ENCODE measurements around the gene CCL1. TPM values are rescaled to one million over a fixed set of nuclear protein-coding genes. Genes with fewer than 3 reads are reported as not detected.

CCL1 gene
- total RNA-seq, 1 experiment from 2014 or later = not detected

DNA sequence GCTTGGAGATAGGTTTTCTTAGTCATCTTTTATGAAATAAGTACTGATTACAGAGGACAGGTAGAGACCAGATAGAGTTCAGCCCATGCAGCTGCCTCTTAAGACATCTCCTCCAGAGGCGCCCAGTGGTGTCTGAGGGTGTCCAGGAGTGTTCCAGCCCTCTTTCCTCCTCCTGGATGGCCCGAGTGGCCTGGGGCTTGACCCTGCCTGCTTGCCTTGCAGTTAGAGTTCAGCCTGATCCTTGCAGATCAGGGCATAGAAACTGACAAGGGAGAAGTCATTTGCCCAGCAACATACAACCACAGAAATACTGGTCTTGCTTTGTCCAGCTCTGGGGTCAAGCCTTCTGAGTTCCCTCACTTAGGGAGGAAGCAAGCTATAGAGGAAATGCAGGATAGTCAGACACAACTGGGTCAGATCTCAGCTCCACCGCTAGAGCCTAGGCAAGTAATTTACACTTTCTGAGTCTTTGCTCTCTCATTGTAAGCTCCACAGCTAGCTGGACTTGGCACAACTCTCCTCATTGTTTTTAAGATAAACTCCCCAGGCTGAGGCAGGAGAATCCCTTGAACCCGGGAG is 3.6 kb upstream of the CCL1 start:
- ChIA-PET POLR2A (no interaction called here), CTCF (interaction anchor here (0.6 to 1.4 kb wide), 3 partner anchors 131 to 575 kb away, joined by 3 to 7 read pairs (median 3); no protein-coding TSS in a partner anchor)
- peaks cover 19% of the 10 kb centered on the region for H3K27me3 Mint-ChIP-seq (ENCODE audit: insufficient read depth, unreplicated experiment)
- BruUV-seq (replicated peaks) = no TSS peak
- no peaks in the 10 kb centered on the region for H3K4me1 Mint-ChIP-seq (ENCODE audit: insufficient read depth, unreplicated experiment)
- no peak overlapping the region for H3K27ac Mint-ChIP-seq (ENCODE audit: low read depth, unreplicated experiment)
- peaks cover 5% of the 10 kb centered on the region for H3K36me3 Mint-ChIP-seq (ENCODE audit: insufficient read depth, unreplicated experiment)
- no peak for DNase-seq (ENCODE audit: unreplicated experiment)
- no peak overlapping the region for H3K4me3 Mint-ChIP-seq (ENCODE audit: unreplicated experiment)
- intact Hi-C loops (cut with micrococcal nuclease) = no loop called here
- TF ChIP-seq, protein P1, sequence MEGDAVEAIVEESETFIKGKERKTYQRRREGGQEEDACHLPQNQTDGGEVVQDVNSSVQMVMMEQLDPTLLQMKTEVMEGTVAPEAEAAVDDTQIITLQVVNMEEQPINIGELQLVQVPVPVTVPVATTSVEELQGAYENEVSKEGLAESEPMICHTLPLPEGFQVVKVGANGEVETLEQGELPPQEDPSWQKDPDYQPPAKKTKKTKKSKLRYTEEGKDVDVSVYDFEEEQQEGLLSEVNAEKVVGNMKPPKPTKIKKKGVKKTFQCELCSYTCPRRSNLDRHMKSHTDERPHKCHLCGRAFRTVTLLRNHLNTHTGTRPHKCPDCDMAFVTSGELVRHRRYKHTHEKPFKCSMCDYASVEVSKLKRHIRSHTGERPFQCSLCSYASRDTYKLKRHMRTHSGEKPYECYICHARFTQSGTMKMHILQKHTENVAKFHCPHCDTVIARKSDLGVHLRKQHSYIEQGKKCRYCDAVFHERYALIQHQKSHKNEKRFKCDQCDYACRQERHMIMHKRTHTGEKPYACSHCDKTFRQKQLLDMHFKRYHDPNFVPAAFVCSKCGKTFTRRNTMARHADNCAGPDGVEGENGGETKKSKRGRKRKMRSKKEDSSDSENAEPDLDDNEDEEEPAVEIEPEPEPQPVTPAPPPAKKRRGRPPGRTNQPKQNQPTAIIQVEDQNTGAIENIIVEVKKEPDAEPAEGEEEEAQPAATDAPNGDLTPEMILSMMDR (IDR thresholded peaks at IDR 0.05; ENCODE audit: unreplicated experiment) = no peak
- H3K9me3 Mint-ChIP-seq (ENCODE audit: unreplicated experiment) = no peaks in the 10 kb centered on the region

DNA sequence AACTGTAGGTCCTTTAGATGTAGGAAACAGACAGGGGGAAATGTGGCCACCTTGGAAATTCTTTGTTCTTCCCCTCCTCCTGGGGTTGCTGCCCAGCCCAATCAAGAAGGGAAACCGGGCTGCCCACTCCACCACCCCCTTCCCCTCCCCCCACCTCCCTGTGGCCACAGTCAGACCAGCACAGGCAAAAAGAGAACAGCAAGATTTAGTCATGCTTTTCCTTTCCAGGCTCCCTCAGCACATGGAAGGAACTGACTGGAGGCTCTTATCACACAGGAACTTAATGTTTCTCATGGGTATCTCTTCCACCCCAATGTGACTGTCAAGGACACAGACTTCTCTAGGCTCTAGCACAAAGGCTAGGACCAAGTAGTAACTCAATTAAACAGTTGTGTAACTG is 3.0 kb upstream of the CCL1 start:
- TF ChIP-seq, protein P1 (IDR thresholded peaks at IDR 0.05; ENCODE audit: unreplicated experiment) = no peak
- intact Hi-C loops (cut with micrococcal nuclease) = no loop called here
- no TSS peak for BruUV-seq (replicated peaks)
- Mint-ChIP-seq H3K4me3 (ENCODE audit: unreplicated experiment) (no peak overlapping the region), H3K4me1 (ENCODE audit: insufficient read depth, unreplicated experiment) (no peaks in the 10 kb centered on the region), H3K9me3 (ENCODE audit: unreplicated experiment) (no peaks in the 10 kb centered on the region), H3K27ac (ENCODE audit: low read depth, unreplicated experiment) (no peak overlapping the region), H3K27me3 (ENCODE audit: insufficient read depth, unreplicated experiment) (peaks cover 19% of the 10 kb centered on the region), H3K36me3 (ENCODE audit: insufficient read depth, unreplicated experiment) (peaks cover 5% of the 10 kb centered on the region)
- CTCF ChIA-PET = no interaction called here
- no peak for DNase-seq (ENCODE audit: unreplicated experiment)
- POLR2A ChIA-PET = no interaction called here

DNA sequence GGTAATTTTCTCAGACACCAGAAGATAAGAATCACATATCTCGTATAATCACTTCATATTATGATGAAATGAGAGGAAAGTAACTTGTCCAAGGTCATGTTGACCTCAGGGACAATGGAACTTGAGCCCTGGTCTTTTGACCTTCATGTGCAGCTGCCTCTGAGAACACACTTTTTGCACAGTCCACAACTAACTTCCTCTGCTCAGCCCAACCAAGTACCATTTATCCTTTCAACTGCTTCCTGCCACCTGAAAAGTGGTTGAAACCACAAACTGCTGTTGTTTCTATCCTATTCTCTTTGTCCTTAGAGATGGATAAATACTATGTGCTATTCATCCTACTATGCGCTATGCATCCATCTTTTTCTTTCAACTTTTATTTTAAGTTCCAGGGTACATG is 2.3 kb upstream of the CCL1 start:
- intact Hi-C loops (cut with micrococcal nuclease) = no loop called here
- TF ChIP-seq, protein P1 (IDR thresholded peaks at IDR 0.05; ENCODE audit: unreplicated experiment) = no peak
- Mint-ChIP-seq H3K9me3 (ENCODE audit: unreplicated experiment) (no peaks in the 10 kb centered on the region), H3K4me1 (ENCODE audit: insufficient read depth, unreplicated experiment) (no peaks in the 10 kb centered on the region), H3K27me3 (ENCODE audit: insufficient read depth, unreplicated experiment) (peaks cover 19% of the 10 kb centered on the region), H3K27ac (ENCODE audit: low read depth, unreplicated experiment) (no peak overlapping the region), H3K36me3 (ENCODE audit: insufficient read depth, unreplicated experiment) (peaks cover 5% of the 10 kb centered on the region), H3K4me3 (ENCODE audit: unreplicated experiment) (no peak overlapping the region)
- ChIA-PET POLR2A (no interaction called here), CTCF (interaction anchor here (6.8 kb wide), 1 partner anchor 164 kb away, joined by 184 read pairs; no protein-coding TSS in a partner anchor)
- no TSS peak for BruUV-seq (replicated peaks)
- no peak for DNase-seq (ENCODE audit: unreplicated experiment)

DNA sequence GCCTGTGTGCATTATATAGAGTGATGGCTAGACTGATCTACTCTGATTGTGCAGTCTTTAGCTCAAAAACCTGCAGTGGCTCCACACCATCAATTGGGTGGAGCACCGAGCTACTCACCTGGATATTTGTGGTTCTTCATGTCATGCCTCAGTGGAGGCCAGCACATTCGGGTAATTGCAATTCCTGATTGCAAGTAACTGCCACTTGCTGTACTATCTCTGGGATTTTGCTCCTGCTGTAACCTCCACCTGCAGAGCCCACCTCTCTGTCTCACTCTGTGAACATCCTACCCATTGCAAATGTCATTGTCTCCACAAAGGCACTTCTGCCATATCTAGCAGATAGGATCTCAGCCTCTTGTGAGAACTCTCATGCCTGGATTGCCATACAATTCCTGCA is 1.7 kb upstream of the CCL1 start:
- TF ChIP-seq, protein P1 (IDR thresholded peaks at IDR 0.05; ENCODE audit: unreplicated experiment) = no peak
- Mint-ChIP-seq H3K4me3 (ENCODE audit: unreplicated experiment) (no peak overlapping the region), H3K9me3 (ENCODE audit: unreplicated experiment) (no peaks in the 10 kb centered on the region), H3K4me1 (ENCODE audit: insufficient read depth, unreplicated experiment) (no peaks in the 10 kb centered on the region), H3K27me3 (ENCODE audit: insufficient read depth, unreplicated experiment) (peaks cover 19% of the 10 kb centered on the region), H3K27ac (ENCODE audit: low read depth, unreplicated experiment) (no peak overlapping the region), H3K36me3 (ENCODE audit: insufficient read depth, unreplicated experiment) (peaks cover 5% of the 10 kb centered on the region)
- BruUV-seq (replicated peaks) = no TSS peak
- POLR2A ChIA-PET = no interaction called here
- intact Hi-C loops (cut with micrococcal nuclease) = no loop called here
- CTCF ChIA-PET = interaction anchor here (0.7 to 6.8 kb wide), 2 partner anchors 164 to 268 kb away, joined by 3 to 184 read pairs; no protein-coding TSS in a partner anchor
- no peak for DNase-seq (ENCODE audit: unreplicated experiment)

All from MCF 10A (cell line).